NT2/D1 (cell line): ENCODE data around the gene P4HA2.

Experiments used
- YY1 ChIP-seq: IDR thresholded peaks from 2 replicates; pipeline ENCODE4 v1.6.1; 2011; ENCODE audit not compliant: insufficient read length, insufficient read depth
- ZNF274 ChIP-seq: IDR thresholded peaks from 2 replicates; pipeline ENCODE4 v1.6.1; 2011; ENCODE audit warnings: mild to moderate bottlenecking, low read depth, low read length

- TF ChIP-seq ZNF274, result no peak
- no peak for TF ChIP-seq YY1
Measured at GRCh38 chr5:132183723-132184122, 43.9 kb downstream of the P4HA2 start.
